GM20000 (cell line): ENCODE measurements around the gene LIMCH1.

Experiments used
- DNase-seq: peaks from one replicate; pipeline ENCODE4 v3.0.0; 2012; ENCODE audit warnings: low spot score
- TF ChIP-seq, protein P1 (sequence below): IDR thresholded peaks from 2 replicates; pipeline ENCODE4 v1.5.1; 2012; ENCODE audit warnings: mild to moderate bottlenecking, control low read depth; ENCODE audit errors: extremely low read depth, missing control alignments

The LIMCH1 gene

DNA sequence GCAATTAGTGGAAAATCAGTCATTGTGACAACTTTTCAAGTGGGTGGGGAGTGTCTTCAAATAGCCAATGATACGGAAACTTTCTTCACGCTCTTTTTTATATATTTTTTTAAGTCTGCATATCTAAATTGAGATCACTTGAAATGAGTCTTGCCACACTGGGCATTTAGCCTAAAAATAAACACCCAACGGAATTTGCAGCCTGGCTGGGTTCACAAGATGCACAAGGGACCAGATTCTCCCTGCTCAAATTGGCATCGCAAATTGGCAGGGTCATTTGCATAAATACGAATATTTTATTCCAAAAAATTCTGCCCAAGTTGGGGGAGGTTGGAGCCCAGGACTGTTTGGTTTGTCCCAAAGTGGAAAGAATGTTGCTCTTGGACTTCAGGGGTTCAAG, 87.6 kb downstream of the LIMCH1 start:
- TF ChIP-seq, protein P1, sequence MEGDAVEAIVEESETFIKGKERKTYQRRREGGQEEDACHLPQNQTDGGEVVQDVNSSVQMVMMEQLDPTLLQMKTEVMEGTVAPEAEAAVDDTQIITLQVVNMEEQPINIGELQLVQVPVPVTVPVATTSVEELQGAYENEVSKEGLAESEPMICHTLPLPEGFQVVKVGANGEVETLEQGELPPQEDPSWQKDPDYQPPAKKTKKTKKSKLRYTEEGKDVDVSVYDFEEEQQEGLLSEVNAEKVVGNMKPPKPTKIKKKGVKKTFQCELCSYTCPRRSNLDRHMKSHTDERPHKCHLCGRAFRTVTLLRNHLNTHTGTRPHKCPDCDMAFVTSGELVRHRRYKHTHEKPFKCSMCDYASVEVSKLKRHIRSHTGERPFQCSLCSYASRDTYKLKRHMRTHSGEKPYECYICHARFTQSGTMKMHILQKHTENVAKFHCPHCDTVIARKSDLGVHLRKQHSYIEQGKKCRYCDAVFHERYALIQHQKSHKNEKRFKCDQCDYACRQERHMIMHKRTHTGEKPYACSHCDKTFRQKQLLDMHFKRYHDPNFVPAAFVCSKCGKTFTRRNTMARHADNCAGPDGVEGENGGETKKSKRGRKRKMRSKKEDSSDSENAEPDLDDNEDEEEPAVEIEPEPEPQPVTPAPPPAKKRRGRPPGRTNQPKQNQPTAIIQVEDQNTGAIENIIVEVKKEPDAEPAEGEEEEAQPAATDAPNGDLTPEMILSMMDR, result no peak
- no peak for DNase-seq

DNA sequence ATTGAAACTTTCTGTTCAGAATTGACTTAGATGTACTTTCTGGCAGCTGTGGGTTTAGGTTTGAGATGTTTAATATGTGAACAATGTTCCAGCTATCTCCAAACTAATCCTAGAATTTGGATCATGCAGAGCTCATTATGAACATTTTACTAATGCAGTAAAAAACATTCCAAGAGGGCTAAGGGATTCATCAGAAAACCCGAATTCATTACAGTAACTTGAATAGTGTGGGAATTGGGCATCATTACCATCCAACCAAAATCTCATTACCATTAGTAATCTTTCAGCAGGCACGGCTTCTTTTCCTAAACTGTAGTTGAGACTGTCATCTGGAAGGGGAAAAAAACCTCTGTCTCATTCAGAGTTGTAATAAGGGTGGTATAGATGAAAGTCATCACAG, 91.0 kb downstream of the LIMCH1 start:
- TF ChIP-seq, protein P1, result no peak
- DNase-seq, result no peak

DNA sequence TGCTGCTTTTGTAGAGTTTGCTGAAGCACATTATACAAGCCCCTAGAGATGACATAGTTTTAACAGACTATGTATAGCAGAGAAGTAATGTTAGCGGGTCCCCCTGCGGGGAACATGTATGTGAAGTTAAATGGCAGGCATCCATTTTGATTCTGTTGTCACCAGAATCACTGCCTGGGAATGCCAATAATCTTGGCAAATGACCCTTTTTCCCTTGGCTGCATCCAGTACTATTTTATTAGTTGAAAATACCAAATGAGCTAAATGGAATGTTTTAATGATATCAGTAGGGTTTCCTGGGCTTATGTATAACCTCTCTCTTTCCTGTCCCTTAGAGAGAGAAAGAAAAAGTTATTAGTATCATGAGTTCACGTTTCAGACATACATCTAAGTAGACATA, 93.6 kb downstream of the LIMCH1 start:
- TF ChIP-seq, protein P1, result no peak
- DNase-seq, result no peak

DNA sequence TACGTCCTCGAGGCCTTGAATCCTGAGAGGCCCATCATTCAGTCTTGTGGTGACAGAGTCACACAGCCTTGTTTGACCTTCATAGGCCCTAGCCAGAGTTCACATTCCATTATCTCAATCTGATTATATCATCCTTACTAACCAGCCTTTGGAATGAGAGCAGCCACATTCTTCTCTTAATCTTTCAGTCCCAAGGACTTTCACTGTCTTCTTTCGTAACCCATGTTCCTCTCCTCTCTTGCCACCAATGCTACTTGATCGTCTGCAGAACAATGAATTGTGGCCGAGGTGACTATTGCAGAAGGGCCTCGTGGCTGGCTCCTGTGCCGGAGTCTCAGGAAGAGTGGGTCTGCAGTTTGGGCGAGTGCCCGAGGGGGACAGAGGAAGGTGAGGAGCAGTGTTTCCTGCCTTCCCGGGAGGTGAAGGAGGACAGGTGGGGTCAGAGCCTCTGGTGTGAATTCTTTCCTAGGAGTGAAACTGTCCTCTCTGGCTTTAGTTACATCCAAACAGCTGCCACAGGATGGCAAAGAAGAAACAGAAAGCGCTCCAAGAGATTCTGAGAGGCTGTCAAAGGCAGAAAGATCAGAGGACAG, 94.6 kb downstream of the LIMCH1 start:
- TF ChIP-seq, protein P1, result no peak
- no peak for DNase-seq

DNA sequence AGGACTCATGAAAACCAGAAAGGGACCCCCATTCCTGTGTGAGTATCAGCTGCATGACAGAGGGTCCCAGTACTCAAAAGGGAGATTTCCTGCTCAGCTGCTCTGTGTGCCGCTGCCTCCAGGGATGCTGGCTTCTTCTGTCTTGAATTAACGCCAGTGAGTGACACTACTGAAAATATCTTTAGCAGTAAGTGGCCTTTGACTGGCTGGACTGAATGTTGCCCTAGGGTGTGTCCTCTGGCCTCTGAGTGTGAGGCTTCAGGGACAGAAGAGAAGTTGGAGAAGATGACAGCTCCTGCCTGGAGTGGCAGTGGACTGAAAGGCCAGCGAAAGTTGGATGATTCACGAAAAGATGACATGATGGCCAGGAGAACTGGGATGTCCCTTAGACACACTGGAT, 95.4 kb downstream of the LIMCH1 start:
- no peak for DNase-seq
- TF ChIP-seq, protein P1, result no peak

DNA sequence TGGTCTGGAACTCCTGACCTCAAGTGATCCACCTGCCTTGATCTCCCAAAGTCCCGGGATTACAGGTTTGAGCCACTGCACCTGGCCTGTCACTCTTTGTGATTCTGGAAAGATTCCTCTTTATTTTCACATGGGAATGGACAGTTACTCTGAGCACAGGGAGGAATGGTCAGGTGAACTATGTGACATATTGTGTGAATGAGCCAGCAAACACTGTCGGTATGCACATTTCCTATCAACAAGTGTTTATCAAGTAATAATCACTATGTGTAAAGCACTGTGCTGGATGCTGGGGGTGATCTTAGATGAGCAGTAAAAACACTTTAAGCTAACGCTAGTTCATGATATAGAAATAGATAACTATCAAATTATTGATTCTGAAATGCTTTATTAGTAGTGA, 97.5 kb downstream of the LIMCH1 start:
- DNase-seq, result no peak
- TF ChIP-seq, protein P1, result no peak

DNA sequence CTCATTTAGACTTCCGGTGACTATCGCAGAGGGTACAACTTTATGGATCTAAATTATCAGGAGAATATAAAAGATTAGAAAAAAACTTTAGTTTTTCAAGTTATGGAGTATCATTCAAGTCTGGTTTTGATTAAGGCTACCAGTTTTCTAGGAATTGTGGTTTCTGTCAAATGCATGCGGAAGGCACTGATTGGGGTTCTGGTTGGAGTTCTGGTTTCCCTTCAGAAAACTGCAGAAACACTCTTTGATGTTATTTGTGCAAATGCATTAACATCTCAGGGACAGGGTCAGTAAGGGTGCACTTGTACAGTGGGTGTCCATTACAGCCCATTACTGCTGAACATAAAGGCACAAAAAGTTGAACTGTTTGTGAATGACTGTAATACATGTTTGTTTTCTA, 100.2 kb downstream of the LIMCH1 start:
- TF ChIP-seq, protein P1, result no peak
- no peak for DNase-seq
